GM19351 (cell line): Measurements from ENCODE around the gene RAMP1.
"Not testable (repeated sequence)": the region's sequence is repeated elsewhere in the genome, so short reads cannot be mapped to it uniquely, and the experiment has no call there.

Source experiments
- ATAC-seq: cut with Tn5 transposase; IDR thresholded peaks from one replicate; pipeline ENCODE4 v1.9.1; 2021; ENCODE audit warnings: mild to moderate bottlenecking, moderate library complexity; ENCODE audit not compliant: unreplicated experiment

RAMP1 gene

DNA sequence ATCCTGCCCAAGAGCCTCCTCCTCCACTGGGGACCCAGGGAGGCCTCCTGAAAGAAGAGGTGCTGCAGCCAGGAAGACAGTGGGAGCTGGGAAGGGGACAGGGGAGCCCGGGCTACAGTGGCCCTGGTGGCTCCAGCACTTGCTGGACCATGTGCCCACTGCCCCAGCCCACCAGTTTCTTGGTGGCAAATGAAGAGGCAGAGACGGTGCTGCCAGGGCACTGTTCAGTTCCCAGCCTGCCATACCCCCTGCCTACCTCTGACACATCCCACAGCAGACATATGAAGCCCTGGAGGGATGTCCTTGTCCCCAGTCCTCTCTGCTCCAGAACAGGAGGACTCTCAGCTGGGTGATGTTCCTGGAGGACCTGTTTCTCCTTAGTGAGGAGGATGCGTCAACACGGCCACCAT lies 3.7 kb downstream of the RAMP1 start:
- ATAC-seq, result no peak

DNA sequence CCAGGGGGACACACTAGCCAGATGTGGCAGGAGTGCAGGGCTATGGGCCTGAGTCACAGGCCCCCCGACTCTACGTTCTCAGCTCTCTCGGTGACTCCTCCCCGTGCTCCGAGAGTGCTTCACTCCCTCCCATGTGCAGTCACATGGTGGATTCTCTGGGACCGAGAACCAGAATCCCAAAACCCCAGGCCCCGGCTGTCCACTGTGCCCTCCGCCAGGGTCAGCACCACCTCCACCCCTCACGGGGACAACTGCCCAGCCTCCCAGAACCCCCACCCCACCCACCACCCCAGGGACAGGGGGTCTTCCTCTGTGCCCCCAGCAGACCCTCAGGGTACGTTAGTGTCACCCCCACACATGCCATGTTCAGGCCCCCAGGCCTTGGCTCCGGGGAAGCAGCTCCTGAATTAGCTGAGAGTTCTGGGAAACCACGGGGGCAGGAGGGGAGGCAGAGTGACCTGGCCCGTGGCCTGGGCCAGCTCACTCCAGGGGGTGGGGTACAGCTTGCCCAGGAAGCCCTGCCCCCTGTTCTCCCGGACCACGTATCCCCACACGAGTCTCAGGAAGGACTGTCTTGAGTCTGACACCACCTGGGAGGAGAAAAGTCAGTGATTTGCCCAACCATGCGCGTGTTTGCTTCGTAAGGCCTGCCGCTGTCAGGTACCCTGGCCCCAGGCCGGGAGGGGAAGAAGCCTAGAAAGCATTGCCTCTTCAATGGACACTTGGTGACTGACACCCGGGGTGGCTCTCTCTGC lies 4.4 kb downstream of the RAMP1 start:
- no peak for ATAC-seq

- no peak for ATAC-seq
Measured at GRCh38 chr2:237864444-237864931, 5.1 kb downstream of the RAMP1 start.

- no peak for ATAC-seq
Measured at GRCh38 chr2:237864940-237865622, 5.7 kb downstream of the RAMP1 start.

DNA sequence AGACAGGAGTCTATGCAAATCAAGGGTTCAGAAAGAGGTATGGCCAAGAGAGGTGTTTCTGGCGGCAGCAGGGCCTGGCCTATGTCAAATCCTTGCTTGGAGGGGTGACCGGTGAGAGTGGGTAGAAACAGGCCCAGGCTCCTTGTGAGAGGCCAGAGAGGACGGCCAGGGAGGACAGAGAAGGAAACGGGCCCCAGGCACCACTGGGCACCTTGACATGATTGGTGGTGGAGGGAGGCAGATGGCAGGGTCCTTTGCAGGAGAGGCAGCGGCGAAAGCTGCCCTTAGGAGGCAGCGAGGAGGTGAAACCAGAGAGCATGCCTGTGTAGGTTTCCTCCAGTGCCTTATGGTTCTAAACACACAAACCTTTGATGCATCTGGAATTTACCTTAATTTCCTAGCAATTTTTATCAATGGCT lies 6.2 kb downstream of the RAMP1 start:
- no peak for ATAC-seq

DNA sequence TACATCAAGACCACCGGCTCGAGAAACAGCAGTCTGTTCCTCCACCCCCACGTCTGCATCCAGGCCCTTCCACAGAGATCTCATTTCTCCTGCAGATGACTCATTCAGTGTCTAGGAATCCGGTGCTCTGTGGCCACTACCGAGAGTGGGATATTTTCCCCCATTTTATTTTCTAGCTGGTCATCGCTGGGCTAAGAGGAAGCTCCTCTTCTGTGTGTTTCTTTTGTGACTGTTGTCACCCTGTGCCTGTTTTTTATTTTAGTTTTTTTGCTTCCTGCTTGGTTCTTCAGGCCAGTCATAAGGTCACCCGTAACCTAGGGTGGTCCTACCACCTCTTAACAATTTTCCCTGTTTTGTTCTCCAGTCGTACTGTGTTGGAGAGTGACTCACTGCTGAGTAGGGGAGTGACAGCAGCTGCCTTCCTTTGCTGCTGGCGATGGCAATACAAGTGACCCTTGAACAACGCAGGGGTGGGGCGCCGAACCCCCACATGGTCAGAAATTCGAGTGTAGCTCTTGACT lies 6.7 kb downstream of the RAMP1 start:
- ATAC-seq, result no peak

GRCh38 chr2:237867465-237867864 lies 8.0 kb downstream of the RAMP1 start:
- ATAC-seq, result no peak

DNA sequence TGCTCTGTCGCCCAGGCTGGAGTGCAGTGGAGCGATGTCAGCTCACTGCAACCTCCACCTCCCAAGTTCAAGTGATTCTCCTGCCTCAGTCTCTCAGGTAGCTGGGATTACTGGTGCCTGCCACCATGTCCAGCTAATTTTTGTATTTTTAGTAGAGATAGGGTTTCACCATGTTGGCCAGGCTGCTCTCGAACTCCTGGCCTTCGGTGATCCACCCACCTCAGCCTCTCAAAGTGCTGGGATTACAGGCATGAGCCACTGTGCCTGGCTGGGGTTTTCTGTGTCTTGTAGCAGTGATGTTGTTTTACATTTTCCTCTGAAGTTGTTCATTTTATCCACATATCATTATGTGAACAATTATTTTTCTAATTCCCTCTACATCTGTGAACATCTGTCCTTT lies 8.7 kb downstream of the RAMP1 start:
- not testable (repeated sequence) for ATAC-seq

DNA sequence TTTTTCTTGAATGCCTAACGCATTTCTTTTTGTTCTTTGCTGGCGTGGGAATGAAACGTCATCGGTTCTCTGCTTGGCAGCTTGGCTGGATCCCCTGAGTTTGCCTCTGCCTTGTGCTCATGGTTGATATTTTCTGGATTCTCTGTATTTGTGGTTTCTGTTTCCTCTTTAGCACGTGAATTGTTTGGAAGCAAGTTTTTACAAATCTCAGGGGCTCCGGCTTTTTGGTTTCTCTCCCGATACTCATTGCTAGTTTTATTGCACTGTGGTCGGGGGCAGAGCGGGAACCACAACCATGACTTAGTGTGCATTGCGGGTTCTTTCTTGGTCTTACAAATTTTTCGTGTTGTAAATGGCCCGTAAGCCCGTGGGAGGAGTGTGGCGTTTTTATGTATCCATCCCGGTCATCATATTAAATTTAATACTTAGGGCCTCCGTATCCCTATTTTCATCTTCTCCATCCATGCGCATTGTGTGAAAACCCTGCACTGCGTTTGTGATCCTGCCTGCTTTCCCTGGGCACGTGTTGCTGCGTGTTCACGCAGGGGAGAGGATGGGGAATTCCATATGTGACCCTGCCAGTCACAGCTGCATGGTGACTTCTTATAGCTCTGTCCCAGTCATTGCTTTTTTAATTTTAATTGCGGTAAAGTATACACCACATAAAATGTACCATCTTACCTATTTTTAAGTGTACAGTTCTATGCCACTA lies 9.4 kb downstream of the RAMP1 start:
- no peak for ATAC-seq

DNA sequence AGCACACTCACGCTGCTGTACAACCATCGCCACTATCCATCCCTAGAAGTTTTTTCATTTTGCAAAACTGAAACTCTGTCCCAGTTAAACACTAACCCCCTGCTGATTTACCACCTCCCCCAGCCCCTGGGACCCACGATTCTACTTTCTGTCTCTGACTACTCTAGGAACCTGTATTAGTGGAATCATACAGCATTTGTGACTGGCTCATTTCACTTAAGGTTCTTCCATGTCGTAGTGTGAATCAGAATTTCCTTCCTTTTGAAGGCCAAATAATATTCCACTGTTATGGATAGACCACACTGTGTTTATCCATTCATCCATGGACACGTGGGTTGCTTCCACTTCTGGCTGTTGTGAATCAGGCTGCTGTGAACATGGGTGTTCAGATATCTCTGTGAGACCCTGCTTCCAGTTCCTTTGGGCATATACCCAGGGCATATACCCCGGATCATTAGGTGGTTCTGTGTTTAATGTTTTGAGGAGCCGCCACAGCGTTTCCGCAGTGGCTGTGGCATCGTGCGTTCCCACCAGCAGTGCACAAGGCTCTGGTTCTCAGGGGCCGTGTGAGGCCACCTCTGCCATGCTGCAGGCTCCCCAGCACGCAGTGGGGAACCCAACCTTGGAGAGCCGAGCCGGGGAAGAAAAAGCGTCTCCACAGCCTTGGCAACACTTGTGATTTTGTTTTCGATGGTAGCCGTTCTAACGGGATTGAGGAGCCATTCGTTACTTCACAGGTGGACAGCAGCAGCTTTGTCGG lies 10.1 kb downstream of the RAMP1 start:
- no peak for ATAC-seq

- ATAC-seq, result no peak
Measured at GRCh38 chr2:237870126-237870525, 10.7 kb downstream of the RAMP1 start.

DNA sequence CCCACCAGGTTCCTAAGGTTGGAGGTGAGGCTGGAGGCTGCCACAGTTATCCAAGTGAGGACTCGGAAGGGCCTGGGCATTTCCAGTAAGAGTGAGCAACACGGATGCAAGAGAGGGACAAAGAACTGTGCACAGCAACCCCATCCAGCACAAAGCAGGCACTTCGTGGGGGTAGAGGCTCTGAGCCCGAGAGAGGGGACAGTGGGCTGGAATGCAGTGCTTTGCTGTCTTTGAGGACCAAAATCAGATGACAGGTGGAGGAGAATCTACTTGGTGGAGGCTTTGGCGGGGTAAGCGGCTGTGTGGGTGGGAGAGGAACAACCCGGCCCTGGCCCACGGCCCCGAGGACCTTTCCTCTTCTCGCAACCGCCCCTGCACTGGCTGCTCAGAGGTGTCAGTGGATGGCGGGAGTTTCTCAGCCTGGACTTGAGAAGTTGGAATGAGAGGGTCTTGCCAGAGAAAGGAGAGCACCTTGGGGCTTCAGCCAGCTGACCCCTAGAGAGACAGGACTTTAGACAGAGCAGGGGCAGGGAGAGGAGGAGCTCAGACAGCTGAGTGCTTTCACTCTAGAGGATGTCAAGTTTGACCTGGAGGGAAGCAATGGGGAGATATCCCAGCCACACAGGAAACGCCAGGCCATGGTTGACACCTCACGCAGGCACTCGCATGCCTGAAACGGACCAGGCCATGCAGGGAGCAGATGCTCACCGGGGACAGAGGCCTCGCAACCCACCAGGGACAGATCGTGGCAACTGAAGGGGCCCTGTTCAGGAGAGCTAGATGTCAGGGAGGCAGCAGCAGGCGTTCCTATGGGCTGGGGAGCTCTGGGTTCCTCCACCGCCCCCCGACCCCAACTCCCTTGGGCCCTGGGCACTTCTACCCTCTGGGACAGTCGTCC lies 11.6 kb downstream of the RAMP1 start:
- no peak for ATAC-seq

DNA sequence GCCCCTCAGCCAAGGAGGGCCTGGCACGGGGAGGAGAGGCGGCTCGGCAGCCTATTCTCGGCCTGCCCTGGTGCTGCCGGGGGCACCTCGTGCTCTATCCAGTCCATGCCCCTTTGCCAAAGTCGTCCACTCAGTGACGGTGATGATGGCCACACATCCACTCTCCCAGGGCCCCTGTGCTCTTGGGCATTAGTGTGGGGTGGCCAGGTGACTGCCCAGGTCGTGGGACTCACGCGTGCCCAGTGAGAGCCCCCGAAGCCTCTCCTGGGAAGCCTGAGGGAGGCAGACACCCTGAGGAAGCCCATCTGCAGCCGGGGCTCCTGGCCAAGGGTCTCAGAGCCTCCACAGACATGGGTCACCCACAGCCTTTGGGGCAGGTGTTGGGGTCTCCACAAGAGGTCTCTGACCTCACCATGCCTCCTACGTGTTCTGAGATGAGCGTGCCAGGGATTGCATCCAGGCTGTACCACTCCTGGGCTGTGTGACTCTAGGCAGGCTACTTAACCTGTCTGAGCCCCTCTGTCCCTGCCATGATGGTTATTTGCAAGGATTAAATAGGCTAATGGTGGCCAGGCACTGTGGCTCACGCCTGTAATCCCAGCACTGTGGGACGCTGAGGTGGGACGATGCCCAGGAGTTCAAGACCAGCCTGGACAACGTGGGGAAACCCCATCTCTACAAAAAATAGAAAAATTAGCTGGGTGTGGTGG lies 12.9 kb downstream of the RAMP1 start:
- no peak for ATAC-seq

- no peak for ATAC-seq
Measured at GRCh38 chr2:237873421-237873831, 14.0 kb downstream of the RAMP1 start.

GRCh38 chr2:237873897-237874551 lies 14.6 kb downstream of the RAMP1 start:
- ATAC-seq, result no peak

DNA sequence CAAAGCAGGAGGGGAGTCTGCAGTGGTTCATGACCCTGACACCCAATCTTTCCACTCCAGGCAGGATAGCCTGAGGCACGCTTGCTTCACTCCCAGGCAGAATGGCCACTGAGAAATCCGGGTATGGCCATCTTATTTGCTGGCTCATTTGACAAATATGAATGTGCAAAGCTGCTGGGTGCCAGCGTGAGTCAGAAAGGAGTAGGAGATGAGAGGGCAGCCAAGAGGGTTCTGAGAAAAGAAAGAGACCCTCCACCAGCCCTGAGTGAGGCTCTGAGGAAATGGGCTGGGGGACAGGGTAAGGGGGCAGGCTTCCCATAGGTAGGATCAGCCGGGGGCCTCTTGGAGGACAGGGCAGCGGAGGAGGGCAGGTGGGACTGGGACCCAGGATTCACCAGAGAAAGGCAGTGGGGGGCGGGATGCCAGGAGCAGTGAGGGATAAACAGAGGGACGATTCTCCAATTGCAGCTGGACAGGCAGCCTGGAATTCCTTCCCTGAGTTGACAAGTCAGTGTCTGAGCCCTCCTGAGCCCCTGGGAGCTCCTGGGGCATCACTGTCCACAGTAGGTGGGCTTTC lies 15.2 kb downstream of the RAMP1 start:
- no peak for ATAC-seq

GRCh38 chr2:237875256-237876060 lies 16.0 kb downstream of the RAMP1 start:
- ATAC-seq, result no peak
